Measurements from ENCODE around the gene FAM237A.

The FAM237A gene

DNA sequence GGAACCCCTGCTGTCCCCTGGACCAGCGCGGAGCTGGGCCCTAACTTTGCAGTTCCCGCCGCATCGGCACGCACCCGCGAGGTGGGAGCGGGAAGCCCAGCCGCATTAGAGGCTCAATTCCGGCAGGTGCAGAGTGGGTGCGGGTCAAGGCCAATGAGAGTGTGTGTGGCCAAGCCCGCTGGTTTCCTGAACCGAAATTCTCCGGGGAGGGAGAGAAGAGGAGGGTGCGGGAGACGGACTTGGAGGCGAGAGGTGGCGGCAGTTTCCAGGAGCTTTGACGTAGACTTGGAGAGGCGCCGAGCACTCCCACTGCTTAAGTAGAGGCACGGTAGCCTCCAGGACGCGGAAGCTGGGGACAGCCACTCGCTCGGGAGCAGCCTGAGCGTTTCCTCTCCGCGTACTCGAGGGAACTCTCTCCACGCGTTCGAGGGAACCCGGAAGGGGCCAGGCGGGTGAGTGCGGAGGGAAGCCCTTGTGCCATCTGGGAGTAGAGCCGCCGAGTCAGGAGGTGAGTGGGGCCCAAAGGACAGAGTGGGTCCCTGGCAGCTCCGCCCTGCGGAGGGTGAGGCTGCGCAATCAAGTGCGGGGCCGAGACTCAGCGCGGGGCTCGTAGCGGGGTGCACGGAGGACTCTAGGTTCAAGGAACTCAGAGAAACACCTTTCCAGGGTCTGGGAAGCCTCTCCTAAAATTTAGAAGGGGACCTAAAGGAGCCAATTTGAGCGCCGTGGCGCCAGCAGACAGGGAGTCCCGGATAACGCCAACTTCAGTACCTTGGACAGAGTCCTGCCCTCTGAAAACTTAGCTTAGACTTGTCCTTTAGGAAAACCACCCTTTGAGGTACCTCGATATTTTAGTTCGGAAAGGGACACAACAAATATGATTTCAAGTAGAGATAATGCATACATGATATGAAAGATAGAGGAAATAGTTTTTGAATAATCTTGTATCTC, at the start of gene FAM237A:
TSS of gene FAM237A (plus strand) at position 413 of the 951 bp plus-strand sequence. CDS start 1,750 bp downstream, outside the sequence.
- no peak within 1 kb of the TSS for H3K4me3 ChIP-seq (ENCODE audit: low read depth, low read length)
- TF ChIP-seq, protein P1, sequence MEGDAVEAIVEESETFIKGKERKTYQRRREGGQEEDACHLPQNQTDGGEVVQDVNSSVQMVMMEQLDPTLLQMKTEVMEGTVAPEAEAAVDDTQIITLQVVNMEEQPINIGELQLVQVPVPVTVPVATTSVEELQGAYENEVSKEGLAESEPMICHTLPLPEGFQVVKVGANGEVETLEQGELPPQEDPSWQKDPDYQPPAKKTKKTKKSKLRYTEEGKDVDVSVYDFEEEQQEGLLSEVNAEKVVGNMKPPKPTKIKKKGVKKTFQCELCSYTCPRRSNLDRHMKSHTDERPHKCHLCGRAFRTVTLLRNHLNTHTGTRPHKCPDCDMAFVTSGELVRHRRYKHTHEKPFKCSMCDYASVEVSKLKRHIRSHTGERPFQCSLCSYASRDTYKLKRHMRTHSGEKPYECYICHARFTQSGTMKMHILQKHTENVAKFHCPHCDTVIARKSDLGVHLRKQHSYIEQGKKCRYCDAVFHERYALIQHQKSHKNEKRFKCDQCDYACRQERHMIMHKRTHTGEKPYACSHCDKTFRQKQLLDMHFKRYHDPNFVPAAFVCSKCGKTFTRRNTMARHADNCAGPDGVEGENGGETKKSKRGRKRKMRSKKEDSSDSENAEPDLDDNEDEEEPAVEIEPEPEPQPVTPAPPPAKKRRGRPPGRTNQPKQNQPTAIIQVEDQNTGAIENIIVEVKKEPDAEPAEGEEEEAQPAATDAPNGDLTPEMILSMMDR (IDR thresholded peaks at IDR 0.05; ENCODE audit: borderline replicate concordance, insufficient read depth, low read depth, low read length): no peak

DNA sequence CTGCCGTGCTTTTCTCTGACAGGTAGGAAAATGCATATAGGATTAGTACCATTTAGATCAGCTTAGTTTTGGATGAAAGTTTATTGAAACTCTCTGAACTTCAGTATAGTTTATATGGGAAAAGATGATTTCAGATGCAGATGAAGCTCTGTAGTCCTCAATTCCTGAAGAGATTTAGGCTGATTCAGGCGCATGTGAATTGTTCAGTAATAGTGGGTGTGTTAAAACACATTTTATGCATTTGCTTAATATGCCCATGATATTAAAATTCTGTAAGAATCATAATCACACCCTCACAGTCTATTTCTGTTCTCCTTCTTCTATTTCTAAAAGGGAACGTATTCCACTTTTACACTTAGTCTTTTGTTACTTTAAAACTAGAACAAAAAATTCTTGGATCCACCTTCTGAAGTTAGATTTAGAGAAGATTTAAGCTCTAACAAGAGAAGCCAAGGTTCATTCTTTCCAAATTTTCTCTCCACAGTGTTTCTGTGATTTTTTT, 44.5 kb upstream of the FAM237A start:
- H3K4me3 ChIP-seq (ENCODE audit: low read depth, low read length): no peak overlapping the region
- TF ChIP-seq, protein P1 (IDR thresholded peaks at IDR 0.05; ENCODE audit: borderline replicate concordance, insufficient read depth, low read depth, low read length): no peak

DNA sequence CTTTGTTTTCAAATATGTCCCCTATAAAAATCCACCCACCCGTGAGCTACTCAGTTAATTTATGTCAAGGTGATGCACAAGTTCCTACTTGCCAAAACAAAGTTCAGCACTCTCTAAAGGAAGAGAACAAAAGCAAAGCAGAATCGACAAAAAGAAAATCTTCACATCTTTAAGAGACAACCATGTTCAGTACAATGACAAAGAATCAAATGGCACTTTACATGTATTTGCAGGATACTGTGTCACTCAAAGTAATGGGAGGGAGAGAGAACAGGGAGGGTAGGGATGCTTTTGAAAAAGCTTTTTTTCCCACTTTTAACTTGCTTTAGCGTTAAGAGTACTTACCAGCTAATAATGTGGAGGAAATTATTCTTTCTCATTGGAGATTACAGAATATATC, 39.0 kb upstream of the FAM237A start:
- TF ChIP-seq, protein P1 (IDR thresholded peaks at IDR 0.05; ENCODE audit: borderline replicate concordance, insufficient read depth, low read depth, low read length): no peak
- no peak overlapping the region for H3K4me3 ChIP-seq (ENCODE audit: low read depth, low read length)

DNA sequence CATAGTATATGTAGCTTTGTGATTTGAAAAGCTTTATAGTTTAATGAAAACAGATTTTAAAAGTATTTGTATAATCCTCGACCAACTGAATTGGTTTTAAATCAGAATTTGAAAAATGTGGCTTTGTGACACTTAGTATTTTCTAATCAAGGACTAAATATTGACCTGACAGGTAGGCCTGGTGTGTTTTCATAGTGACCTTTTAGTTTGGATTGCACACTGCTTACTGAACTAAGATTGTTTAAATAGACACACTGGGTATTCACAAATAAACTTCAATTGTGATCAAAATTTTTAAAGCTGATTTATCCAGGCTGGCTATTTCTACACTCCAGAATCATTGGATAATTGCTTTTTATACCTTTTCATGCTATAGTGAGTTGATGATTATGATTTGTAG, 31.8 kb upstream of the FAM237A start:
- H3K4me3 ChIP-seq (ENCODE audit: low read depth, low read length): no peak overlapping the region
- TF ChIP-seq, protein P1 (IDR thresholded peaks at IDR 0.05; ENCODE audit: borderline replicate concordance, insufficient read depth, low read depth, low read length): no peak

DNA sequence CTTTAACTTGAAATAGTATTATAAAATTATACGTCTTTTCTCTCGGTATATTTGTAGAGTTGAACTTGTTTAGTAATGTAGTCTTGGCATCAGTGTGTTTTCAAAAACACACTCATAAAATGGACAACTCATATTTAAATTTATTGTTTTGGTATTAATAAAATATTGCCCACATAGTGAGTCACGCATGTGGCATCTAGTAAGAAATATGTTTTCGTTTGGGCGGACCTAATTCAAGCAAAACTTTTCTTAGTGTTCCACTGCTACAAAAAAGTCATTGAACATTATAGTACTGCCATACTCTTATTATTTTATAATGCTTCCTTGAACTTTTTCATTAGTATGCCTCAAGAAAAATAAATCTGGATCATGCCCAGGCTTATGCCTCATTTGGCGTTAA, 31.1 kb upstream of the FAM237A start:
- TF ChIP-seq, protein P1 (IDR thresholded peaks at IDR 0.05; ENCODE audit: borderline replicate concordance, insufficient read depth, low read depth, low read length): no peak

DNA sequence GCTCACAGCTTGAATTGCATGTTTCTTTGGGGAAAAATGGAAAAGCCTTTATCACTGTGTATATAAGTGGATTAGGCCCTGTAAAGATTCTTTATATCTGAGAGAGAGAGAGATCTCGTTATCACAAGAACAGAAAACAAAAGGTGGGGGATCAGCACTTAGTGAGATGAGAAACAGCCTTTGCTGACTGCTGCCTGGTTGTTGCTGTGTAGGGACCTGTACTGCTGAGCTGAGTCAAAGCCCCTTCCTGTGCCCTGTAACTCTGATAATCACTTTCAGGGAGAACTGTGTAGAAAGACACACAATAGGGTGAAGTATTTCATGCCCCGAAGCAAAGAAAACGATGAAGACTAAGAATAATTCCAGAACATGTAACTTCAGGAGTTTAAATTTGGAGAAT, 30.6 kb upstream of the FAM237A start:
- no peak overlapping the region for H3K4me3 ChIP-seq (ENCODE audit: low read depth, low read length)
- TF ChIP-seq, protein P1 (IDR thresholded peaks at IDR 0.05; ENCODE audit: borderline replicate concordance, insufficient read depth, low read depth, low read length): no peak

More for the DNA sequence above, 31.1 kb upstream of the FAM237A start:
- H3K4me3 ChIP-seq (ENCODE audit: low read depth, low read length): no peak overlapping the region

DNA sequence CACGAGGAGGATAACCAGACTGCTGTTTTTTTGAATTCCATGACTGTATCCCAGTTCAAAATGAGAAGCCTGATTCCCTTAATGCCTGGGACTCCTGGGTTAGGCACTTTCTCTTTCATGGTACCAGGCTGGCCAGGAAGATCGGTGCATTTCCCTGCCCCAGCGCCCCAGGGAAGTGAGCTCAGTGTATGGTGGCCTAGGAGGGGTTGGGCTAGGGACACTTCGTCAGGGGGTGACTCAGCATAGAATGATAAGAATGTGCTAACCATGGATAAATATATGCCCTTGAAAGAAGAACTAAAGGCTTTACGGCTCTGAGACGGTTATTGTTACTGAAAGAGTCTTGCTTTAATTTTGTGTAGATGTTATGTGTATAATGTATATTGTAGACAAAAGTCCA, 27.5 kb upstream of the FAM237A start:
- TF ChIP-seq, protein P1 (IDR thresholded peaks at IDR 0.05; ENCODE audit: borderline replicate concordance, insufficient read depth, low read depth, low read length): no peak
- no peak overlapping the region for H3K4me3 ChIP-seq (ENCODE audit: low read depth, low read length)

Measured in GM12875 (cell line).